HG02943 (cell line): ENCODE data around the gene LIN7B.
"Not testable (repeated sequence)": the region's sequence is repeated elsewhere in the genome, so short reads cannot be mapped to it uniquely, and the experiment has no call there.

Experiments
- ATAC-seq: cut with Tn5 transposase; IDR thresholded peaks from one replicate; pipeline ENCODE4 v1.9.1; 2021; ENCODE audit warnings: mild to moderate bottlenecking, low read depth, moderate library complexity; ENCODE audit not compliant: unreplicated experiment

The LIN7B gene, protein sequence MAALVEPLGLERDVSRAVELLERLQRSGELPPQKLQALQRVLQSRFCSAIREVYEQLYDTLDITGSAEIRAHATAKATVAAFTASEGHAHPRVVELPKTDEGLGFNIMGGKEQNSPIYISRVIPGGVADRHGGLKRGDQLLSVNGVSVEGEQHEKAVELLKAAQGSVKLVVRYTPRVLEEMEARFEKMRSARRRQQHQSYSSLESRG

DNA sequence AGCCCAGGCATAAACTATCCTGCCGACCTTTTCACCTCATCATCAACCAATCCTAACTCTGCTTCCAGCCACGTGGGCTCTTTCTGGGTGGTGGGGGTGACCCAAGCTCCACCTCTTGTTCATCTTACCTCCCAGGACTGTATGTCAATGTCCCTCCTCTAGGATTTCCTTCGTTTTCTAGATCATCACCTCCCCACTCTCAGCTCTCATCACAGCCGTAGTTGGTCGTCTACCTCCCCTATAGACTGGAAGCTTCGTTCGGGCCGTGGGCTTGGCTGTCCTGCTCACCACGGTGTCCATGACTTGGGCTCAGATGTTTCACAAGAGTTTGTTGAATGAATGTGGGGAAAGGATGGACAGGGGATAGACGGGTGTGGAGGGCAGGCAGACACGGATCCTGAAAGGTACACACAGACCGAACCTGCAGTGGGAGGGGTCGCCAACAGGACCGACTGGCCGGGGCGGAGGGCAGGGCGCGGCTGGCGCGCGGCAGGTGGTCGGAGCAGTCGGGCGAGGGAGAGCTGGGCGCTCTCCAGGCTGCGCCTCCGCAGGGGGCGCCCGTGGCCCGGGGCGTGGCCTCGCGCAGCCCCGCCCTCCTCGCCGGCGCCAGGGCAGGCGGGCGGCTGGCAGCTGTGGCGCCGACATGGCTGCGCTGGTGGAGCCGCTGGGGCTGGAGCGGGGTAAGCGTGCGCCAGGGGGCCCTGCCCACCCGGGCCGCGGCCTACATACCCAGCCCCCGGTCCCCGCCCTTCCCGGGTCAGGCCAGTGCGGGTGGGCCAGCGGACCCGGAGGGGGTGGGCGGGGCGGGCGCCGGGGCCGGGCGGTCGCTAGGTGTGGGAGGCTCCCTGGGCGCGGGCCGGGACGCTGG is at the start of gene LIN7B:
LIN7B (plus strand) TSS at position 609 of the 868 bp plus-strand sequence; CDS start at position 644, 35 bp downstream.
- no peak for ATAC-seq

DNA sequence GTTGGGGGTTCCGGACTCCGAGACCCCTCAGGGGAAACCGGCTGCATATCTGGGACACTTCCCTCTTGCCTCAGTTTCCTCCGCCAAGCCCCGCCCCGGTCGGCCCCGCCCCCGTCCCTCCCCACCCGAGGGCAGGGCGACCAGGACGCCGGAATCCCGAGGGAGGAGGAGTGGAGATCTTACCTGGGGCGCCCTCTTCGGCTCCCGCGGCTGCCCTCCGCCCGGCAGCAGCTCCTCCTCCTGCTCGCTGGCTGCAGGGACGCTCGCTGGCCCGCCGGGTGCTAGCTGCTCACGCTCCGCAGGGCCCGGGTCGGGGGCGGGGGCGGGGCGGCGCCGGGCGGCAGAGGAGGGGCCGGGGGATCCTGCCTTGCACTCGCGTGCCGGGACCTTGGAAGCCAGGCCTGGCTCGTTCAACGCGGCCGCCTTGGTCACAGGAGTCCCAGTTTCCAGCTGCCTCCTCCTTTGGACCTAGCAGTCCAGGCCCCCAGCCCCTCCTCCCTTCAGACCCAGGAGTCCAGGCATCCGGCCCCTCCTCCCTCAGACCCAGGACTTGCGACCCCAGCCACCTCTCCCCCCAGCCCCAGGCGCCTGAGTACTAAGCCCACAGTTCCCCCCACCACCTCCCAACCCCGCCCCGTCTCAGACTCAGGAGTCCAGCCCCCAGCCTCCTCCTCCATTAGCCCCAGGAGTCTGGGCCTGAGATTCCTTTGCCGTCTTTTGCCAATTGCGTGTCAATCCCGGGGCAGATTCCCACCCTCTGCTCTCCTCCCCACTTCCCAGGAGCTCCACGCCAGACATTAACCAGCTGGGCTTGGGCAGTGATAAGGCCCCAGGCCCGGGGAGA is 49.2 kb upstream of the LIN7B start, which contains the start of gene NTF4:
NTF4 (minus strand) TSS at position 51 of the 844 bp plus-strand sequence. CDS start 2,821 bp downstream, outside the sequence.
- ATAC-seq = no peak

DNA sequence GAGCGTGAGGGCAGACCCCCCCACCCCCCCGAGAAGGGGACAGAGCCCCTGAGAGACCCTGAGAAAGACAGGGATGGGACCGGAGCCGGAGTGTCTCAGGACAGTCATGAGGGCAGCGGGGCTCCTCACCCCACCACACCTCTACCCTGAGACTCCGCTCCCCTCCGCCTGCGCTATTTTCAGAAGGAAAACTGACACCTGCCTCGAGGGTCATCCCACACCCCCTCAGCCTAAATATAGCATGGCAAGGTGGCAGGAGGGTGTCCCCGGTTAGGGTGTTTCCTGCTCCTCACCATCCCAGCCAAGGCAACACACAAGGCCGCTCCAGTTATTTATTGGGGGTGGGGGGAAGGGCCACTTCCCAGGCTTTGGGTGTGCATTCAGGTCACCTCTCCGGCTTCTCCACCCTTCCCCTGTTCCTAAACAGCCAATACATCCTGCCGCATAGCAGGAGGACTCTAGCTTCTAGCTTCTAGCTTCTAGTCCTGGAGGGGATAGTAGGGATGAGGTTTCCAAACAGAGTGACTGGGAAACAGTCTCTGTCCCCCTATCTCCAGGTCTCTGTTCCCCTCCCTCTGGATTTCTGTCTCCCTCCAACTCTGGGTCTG is 48.2 kb upstream of the LIN7B start:
- ATAC-seq = no peak

DNA sequence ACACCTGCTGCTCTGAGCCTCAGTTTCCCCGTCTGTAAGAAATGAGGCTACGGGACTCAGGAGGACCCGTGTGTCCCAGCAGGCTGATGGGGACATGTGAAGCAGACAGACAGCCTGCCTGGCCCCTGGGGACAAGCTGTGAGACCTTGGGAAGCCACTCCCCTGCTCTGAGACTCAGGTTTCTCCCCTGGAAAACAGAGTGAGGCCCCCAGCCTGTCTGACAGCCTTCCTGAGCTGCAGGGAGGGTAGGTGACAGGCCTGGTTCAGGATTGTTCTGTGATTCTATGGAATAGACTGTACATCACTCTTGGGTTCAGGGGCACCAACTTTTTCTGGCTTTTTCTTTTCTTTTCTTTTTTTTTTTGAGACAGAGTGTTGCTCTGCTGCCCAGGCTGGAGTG is 46.6 kb upstream of the LIN7B start:
- no peak for ATAC-seq

DNA sequence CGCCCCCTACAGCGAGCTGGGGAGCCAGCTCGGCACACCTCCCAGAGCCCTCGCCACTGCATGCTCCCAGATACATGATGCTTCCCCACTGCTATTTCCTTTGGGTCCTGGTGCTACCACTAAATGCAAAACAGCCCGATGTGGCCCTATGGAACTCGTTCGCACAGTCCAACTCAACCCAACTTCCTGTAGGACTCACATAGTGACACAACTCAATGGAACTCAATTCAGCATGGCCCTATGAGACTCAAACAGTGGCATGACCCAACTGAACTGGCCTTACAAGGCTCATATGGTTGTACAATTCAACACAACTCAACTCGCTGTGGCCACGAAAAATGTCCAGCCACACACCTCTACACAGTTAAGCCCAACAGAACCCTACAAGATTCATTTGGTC is 45.1 kb upstream of the LIN7B start:
- no peak for ATAC-seq

DNA sequence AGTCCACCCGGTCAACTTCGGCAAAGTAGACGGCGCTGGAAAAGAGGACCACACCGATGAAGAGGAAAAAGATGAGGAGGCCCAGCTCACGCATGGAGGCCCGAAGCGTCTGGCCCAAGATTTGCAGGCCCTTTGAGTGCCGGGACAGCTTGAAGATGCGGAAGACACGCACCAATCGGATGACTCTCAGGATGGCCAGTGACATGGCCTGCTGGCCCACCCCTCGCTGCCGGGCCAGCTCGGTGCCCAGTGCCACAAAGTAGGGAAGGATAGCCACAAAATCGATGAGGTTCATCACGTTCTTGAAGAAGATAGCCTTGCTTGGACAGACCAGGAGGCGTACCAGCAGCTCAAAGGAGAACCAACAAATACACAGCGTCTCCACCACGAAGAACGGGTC is 43.8 kb upstream of the LIN7B start:
- ATAC-seq = no peak

DNA sequence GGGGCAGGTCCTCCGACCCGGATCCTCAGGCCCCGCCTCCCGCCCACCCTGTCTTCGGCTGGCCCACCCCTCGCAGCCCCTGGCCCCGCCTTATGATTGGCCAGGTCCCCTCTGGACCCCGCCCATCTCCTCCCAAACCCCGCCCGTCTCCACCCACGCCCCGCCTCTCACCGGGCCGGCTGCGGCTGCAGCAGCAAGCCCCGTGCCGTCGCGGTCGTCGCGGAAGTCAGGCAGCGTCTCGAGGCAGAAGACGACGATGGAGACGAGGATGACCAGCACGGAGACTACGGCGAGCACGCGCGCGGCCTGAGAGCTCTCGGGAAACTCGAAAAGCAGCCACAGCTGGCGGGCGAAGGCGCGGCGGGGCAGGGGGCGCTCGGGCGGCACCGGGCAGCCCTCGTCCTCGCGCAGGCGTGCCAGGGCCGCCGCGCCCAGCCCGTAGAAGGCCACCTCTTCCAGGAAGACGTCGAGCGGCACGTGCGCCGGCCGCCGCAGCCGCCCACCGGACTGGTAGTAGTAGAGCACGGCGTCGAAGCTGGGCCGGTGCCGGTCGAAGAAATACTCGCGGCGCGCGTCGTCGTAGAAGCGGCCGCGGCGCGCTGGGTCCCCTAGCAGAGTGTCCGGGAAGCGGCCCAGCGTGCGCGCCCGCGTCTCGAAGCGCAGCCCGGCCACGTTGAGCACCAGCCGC is 42.2 kb upstream of the LIN7B start:
- ATAC-seq = no peak

DNA sequence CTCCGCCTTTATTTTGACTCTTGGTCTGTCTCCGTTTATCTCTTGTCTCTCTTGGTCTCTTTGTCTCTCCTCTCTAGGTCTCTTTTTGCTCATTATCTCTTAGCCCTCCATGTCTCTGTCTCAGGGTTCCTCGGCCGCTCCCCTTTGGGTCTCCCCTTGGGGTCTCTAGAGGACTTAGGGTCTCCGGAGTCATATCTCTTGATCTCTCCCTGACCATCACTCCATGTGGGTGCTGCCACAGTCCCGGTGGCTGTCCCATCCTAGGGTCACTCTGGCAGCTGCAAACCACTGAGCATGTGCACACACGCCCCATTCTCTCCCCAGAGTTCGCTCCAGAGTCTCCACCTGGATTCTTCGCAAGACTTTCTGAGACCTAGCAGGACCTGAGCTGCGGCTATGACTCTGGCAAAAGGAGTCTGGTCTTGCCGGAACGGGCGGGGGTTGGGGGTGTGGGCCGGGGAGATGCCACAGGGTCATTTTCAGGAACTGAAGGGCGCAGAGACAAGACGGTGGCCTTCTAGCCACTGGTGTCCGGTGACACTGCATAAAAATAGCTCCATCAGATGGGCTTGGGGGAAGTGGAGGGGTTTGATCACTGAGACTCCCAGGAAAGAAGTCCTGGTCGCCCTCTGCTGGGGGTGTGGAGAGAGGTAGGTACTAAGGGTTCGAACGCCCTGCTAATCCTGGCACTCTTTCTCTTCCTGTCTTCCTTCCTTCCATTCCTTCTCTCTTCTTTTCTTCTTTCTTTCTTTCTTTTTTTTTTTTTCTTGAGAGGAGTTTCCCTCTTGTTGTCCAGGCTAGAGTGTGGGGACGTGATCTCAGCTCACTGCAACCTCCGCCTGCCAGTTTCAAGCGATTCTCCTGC is 40.4 kb upstream of the LIN7B start:
- ATAC-seq = no peak

DNA sequence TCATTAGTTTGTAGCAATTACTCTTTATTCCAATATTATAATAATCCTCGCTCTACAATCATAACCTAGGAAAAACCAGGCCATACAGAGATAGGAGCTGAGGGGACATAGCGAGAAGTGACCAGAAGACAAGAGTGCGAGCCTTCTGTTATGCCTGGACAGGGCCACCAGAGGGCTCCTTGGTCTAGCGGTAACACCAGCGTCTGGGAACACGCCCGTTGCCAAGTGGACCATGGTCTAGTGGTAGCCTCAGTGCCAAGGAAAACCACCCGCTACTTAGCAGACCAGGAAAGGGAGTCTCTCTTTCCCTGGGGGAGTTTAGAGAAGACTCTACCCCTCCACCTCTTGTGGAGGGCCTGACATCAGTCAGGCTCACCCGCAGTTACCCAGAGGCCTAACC is 39.3 kb upstream of the LIN7B start:
- ATAC-seq = not testable (repeated sequence)

DNA sequence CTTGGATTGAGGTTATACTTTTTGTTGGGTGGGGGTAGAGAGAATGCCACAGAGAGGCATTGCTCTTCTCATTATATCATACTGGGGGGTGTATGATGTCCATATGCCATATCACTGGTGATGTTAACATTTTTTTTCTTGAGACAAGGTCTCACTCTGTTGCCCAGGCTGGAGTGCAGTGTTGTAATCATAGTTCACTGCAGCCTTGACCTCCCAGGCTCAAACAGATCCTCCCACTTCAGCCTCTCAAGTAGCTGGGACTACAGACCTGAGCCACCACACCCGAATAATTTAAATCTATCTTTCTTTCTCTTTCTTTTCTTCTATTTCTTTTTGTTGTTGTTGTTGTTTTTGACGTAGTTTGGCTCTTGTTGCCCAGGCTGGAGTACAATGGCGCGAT is 33.8 kb upstream of the LIN7B start:
- ATAC-seq = no peak

DNA sequence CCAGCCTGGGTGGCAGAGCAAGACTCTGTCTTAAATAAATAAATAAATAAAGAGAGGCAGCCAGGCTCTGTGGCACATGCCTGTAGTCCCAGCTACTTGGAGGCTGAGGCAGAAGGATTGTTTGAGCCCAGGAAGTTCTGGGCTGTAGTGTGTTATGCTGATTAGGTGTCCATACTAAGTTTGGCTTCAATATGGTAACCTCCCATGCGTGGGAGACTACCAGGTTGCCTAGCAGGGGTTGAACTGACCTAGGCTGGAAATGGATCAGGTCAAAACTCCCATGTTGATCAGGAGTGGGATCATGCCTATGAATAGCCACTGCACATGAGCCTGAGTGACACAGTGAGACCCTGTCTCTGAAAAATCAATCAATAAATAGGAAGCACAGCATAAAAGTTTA is 32.9 kb upstream of the LIN7B start:
- ATAC-seq = no peak

DNA sequence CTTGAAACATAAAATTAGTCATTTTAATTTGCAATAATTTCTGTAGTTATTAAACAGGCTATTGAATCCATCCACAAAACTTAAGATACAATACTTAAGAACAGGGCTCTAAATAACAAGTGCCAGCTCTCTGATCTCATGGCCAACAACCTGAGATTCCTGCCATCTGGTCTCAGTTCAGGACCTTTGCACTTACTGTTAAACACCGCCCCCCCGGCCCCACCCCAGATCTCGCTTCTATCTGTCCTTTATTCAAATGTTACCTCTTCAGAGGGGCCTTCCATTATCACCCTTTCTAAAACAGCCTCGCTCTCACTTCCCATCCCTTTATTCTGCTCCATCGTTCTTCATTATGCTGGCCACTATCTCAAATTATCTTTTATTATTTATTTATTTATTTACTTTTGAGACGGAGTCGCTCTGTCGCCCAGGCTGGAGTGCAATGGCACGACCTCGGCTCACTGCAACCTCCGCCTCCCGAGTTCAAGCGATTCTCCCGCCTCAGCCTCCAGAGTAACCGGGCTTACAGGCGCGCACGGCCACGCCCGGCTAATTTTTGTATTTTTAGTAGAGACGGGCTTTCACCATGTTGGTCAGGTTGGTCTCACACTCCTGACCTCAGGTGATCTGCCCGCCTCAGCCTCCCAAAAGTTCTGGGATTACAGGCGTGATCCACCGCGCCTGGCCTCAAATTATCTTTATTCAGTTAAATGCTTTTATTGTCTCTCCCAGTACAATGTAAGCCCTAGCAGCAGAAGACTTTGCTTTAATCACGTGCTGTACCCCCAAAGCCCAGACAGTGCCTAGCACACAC is 29.8 kb upstream of the LIN7B start:
- ATAC-seq = no peak

DNA sequence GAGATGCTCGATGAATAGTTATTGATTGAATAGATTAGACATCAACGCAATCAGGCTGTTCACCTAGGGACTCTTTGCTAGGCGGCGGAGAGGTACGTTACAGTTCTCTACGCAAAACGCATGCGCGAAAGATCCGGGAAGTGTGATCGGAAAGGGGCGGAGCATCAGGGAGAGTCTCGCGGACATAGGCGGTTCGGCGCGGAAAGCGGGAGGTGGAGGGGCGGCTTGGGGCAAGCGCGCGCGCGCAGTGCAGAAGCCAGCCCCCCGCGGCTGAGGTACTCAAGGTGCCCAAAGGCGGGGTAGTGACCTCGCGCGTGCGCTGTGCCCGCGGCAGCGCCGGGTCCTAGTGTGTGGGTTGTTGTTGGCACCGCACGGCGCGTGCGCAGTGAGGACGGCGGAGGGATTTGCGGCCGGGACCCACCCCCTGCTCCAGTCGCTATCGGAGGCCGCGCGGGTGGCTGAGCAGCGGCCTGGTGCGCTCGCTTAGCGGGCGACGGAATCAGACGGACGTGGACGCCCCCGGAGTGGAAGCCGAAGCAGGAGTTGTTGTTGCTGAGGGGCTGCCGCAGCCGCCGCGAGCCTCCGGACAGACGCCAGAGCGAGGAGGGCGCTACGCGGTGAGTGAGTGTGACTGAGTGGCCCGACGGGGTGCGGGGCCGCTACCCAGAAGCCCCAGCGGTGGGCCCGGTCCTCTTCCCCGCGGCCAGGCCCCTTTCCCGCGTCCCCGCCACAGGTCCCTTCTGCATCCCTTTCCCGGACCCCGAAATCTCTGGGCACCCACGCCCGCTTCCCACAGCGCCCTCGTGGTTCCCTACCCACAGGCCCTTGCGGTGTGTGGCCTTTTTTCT is 28.9 kb upstream of the LIN7B start, which contains the start of gene SNRNP70:
SNRNP70 (plus strand) TSS at position 432 of the 848 bp plus-strand sequence. CDS start 964 bp downstream, outside the sequence.
- ATAC-seq = peak; percentile 81

DNA sequence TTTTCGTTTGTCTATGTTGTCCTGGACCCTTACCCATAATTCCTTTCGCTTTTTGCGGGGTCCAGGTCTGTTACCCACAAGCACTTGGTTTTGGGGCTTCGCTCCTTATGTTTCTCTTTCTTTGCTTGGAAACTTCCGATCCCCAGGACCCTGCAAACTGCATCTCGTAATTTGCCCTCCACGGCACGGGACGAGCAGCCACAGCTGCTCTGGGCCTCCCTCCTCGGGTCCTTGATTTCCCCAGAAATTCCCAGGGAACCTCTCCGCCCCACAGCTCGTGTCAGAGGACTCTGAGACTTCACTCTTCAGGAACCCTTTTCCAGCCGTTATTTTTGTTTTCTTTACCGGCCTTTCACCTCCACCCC is 28.3 kb upstream of the LIN7B start:
- no peak for ATAC-seq

DNA sequence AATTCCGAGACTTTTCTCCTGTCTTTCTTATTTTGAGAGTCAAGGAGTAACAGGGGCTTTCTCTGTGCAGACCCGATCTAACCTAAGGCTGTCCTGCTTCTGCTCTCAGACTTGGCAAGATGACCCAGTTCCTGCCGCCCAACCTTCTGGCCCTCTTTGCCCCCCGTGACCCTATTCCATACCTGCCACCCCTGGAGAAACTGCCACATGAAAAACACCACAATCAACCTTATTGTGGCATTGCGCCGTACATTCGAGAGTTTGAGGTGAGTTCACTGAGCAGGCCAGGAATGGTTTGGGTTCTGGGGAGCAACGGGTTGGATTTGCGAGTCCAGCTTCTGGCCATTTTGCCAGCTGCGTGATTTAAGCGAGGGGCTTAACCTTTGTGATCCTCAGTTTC is 27.9 kb upstream of the LIN7B start:
- ATAC-seq = no peak

DNA sequence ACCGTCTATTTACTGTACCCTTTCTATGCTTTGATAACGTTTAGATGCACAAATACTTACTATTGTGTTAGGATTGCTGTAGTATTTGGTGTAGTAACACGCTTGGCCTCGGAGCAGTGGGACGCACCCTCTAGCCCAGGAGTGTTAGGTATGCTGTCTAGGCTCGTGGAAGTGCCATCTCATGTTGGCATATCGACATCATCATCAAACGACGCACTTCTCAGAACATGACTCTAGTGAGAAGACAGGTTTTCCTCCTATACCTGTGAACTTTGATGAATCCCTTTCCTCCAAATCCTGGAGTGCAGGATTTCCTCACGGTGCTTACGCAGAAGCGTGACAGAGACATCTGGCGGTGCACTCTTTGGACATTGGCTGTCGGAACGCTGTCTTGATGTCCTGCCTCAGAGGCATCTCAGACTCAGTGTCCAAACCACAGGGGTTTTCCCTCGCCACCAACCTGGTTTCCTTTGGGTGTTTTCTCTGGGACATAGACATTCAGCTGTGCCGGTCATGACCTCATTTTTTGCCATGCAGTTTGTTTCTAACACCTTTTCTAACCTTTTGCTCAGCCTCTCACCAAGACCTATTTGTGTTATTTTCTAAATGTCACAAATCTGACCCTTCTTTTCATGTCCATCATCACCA is 22.7 kb upstream of the LIN7B start:
- ATAC-seq = no peak

DNA sequence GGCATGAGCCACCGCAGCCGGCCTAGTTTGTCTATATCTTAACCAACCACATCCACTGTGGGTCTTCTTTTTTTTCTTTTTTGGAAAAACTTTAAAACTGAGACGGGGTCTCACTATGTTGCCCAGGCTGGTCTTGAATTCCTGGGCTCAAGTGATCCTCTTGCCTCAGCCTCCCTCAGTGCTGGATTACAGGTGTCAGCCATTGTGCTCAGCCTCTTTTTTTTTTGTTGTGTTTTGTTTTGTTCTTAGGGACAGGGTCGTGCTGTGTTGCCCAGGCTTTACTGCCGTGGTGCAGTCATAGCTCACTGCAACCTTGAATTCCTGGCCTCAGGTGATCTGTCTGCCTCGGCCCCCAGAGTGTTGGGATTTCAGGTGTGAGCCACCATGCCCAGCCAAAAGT is 21.5 kb upstream of the LIN7B start:
- ATAC-seq = no peak
